ENCODE data around the gene PCDHGA1.
"Not testable (repeated sequence)": the region's sequence is repeated elsewhere in the genome, so short reads cannot be mapped to it uniquely, and the experiment has no call there.

The PCDHGA1 gene

DNA sequence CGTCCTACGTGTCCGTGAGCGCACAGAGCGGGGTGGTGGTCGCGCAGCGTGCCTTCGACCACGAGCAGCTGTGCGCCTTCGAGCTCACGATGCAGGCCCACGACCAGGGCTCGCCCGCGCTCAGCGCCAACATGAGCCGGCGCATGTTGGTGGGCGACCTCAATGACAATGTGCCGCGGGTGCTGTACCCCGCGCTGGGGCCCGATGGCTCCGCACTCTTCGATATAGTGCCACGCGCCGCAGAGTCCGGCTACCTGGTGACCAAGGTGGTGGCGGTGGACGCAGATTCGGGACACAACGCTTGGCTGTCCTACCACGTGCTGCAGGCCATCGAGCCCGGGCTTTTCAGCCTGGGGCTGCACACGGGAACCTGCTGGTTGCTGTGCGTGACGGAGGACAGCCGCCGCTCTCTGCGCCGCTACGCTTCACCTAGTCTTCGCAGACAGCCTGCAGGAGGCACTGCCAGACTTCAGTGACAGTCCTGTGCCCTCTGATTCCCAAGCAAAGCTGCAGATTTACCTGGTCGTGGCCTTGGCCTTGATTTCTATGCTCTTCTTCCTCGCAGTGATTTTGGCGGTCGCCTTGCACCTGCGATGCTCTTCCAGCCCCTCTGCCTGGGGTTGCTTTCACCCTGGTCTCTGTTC is 97.6 kb downstream of the PCDHGA1 start:
- H3K79me1 ChIP-seq (ENCODE audit: low read depth, low read length): peaks cover 11% of the 10 kb centered on the region
- no peak overlapping the region for H2BK15ac ChIP-seq (ENCODE audit: low read length)
- no peak overlapping the region for H2AFZ ChIP-seq (ENCODE audit: low read length)
- H3K4me1 ChIP-seq (ENCODE audit: control insufficient read depth in 2 of 2, insufficient read depth in 1 of 2, low read depth in 1 of 2, low read length in 2 of 2): no peaks in the 10 kb centered on the region
- H3K36me3 ChIP-seq (replicated peaks in 1 of 2; ENCODE audit: control insufficient read depth in 2 of 2, insufficient read depth in 2 of 2, low read length in 2 of 2): peaks cover 34 to 73% of the 10 kb centered on the region in 2 donors
- H3K4ac ChIP-seq (ENCODE audit: low read length): no peak overlapping the region
- no peak overlapping the region for H2BK5ac ChIP-seq (ENCODE audit: low read length)
- H2AK5ac ChIP-seq (ENCODE audit: low read depth, low read length): no peak overlapping the region
- H3K4me3 ChIP-seq (ENCODE audit: low read length in 2 of 2): peak overlapping the region in 1 of 2 donors; percentile 31
- no peak overlapping the region for H3K4me2 ChIP-seq (ENCODE audit: insufficient read depth, low read length, poor library complexity, severe bottlenecking)
- DNase-seq (ENCODE audit: low spot score): no peak
- no peak overlapping the region for H3K27ac ChIP-seq (replicated peaks; ENCODE audit: low read length)
- H3K23ac ChIP-seq (ENCODE audit: low read depth, low read length, poor library complexity): peak overlapping the region; percentile 11
- H3K14ac ChIP-seq (ENCODE audit: low read length): no peak overlapping the region
- no peaks in the 10 kb centered on the region for H3K27me3 ChIP-seq (ENCODE audit: control insufficient read depth in 3 of 3, insufficient read depth in 3 of 3, low read depth in 1 of 3, low read length in 3 of 3)
- H3K9ac ChIP-seq (ENCODE audit: low read depth, low read length, poor library complexity): peak overlapping the region; percentile 18
- H3K18ac ChIP-seq (ENCODE audit: low read length): no peak overlapping the region
- H2BK12ac ChIP-seq (ENCODE audit: low read length): no peak overlapping the region
- H4K91ac ChIP-seq (ENCODE audit: low read depth, low read length, poor library complexity): no peak overlapping the region
- H4K8ac ChIP-seq (ENCODE audit: low read depth, low read length): no peak overlapping the region
- H3K9me3 ChIP-seq (replicated peaks in 1 of 2; ENCODE audit: control insufficient read depth in 2 of 2, insufficient read depth in 1 of 2, low read depth in 1 of 2, low read length in 2 of 2): peaks cover 55 to 96% of the 10 kb centered on the region in 2 donors
- WGBS, 2 donors (ENCODE audit: extremely low coverage in 2 of 2, insufficient read length in 2 of 2, insufficient replicate concordance in 1 of 2): no CpG with 5 or more reads among the region's 53 CpGs
- no peak overlapping the region for H2BK120ac ChIP-seq (ENCODE audit: low read depth, low read length)

DNA sequence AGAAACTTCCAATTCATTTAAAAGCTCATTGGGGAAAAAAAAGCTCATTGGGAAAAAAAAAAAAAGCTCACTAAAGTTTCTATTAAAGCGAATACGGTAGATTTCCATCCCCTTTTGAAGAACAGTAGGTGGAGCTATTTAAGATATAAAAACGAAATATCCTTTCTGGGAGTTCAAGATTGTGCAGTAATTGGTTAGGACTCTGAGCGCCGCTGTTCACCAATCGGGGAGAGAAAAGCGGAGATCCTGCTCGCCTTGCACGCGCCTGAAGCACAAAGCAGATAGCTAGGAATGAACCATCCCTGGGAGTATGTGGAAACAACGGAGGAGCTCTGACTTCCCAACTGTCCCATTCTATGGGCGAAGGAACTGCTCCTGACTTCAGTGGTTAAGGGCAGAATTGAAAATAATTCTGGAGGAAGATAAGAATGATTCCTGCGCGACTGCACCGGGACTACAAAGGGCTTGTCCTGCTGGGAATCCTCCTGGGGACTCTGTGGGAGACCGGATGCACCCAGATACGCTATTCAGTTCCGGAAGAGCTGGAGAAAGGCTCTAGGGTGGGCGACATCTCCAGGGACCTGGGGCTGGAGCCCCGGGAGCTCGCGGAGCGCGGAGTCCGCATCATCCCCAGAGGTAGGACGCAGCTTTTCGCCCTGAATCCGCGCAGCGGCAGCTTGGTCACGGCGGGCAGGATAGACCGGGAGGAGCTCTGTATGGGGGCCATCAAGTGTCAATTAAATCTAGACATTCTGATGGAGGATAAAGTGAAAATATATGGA is 100.2 kb downstream of the PCDHGA1 start, which contains the start of gene PCDHGA12:
Gene PCDHGA12 (plus strand): TSS at position 176 of the 782 bp plus-strand sequence. CDS start 253 bp downstream, at position 429.
- Histone ChIP-seq H2BK15ac (ENCODE audit: low read length) (no peak within 1 kb of the TSS), H3K4ac (ENCODE audit: low read length) (no peak within 1 kb of the TSS), H2AK5ac (ENCODE audit: low read depth, low read length) (no peak within 1 kb of the TSS), H4K91ac (ENCODE audit: low read depth, low read length, poor library complexity) (no peak within 1 kb of the TSS), H3K27ac (replicated peaks; ENCODE audit: low read length) (no peak within 1 kb of the TSS), H4K8ac (ENCODE audit: low read depth, low read length) (no peak within 1 kb of the TSS), H3K79me1 (ENCODE audit: low read depth, low read length) (peaks cover 12% of the 10 kb centered on the region), H3K4me1 (ENCODE audit: control insufficient read depth in 2 of 2, insufficient read depth in 1 of 2, low read depth in 1 of 2, low read length in 2 of 2) (no peaks in the 10 kb centered on the region), H3K36me3 (replicated peaks in 1 of 2; ENCODE audit: control insufficient read depth in 2 of 2, insufficient read depth in 2 of 2, low read length in 2 of 2) (peaks cover 29 to 50% of the 10 kb centered on the region in 2 donors), H3K27me3 (ENCODE audit: control insufficient read depth in 3 of 3, insufficient read depth in 3 of 3, low read depth in 1 of 3, low read length in 3 of 3) (no peaks in the 10 kb centered on the region), H3K9ac (ENCODE audit: low read depth, low read length, poor library complexity) (no peak within 1 kb of the TSS), H2BK12ac (ENCODE audit: low read length) (no peak within 1 kb of the TSS), H3K4me2 (ENCODE audit: insufficient read depth, low read length, poor library complexity, severe bottlenecking) (no peak within 1 kb of the TSS), H3K18ac (ENCODE audit: low read length) (no peak within 1 kb of the TSS), H3K23ac (ENCODE audit: low read depth, low read length, poor library complexity) (peak within 1 kb of the TSS; percentile 55), H2BK5ac (ENCODE audit: low read length) (no peak within 1 kb of the TSS), H2AFZ (ENCODE audit: low read length) (no peak within 1 kb of the TSS), H2BK120ac (ENCODE audit: low read depth, low read length) (no peak within 1 kb of the TSS), H3K14ac (ENCODE audit: low read length) (no peak within 1 kb of the TSS), H3K9me3 (replicated peaks in 1 of 2; ENCODE audit: control insufficient read depth in 2 of 2, insufficient read depth in 1 of 2, low read depth in 1 of 2, low read length in 2 of 2) (peaks cover 53 to 74% of the 10 kb centered on the region in 2 donors), H3K4me3 (ENCODE audit: low read length in 2 of 2) (peak within 1 kb of the TSS in 1 of 2 donors; percentile 11)
- WGBS, 2 donors (ENCODE audit: extremely low coverage in 2 of 2, insufficient read length in 2 of 2, insufficient replicate concordance in 1 of 2): no CpG with 5 or more reads among the region's 33 CpGs
- no peak for DNase-seq (ENCODE audit: low spot score)

DNA sequence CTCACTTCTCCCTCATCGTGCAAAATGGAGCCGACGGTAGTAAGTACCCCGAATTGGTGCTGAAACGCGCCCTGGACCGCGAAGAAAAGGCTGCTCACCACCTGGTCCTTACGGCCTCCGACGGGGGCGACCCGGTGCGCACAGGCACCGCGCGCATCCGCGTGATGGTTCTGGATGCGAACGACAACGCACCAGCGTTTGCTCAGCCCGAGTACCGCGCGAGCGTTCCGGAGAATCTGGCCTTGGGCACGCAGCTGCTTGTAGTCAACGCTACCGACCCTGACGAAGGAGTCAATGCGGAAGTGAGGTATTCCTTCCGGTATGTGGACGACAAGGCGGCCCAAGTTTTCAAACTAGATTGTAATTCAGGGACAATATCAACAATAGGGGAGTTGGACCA is 101.0 kb downstream of the PCDHGA1 start:
- H3K14ac ChIP-seq (ENCODE audit: low read length): no peak overlapping the region
- H3K36me3 ChIP-seq (replicated peaks in 1 of 2; ENCODE audit: control insufficient read depth in 2 of 2, insufficient read depth in 2 of 2, low read length in 2 of 2): peaks cover 27 to 42% of the 10 kb centered on the region in 2 donors
- no peak overlapping the region for H2BK120ac ChIP-seq (ENCODE audit: low read depth, low read length)
- no peak overlapping the region for H2AFZ ChIP-seq (ENCODE audit: low read length)
- no peak overlapping the region for H3K4me2 ChIP-seq (ENCODE audit: insufficient read depth, low read length, poor library complexity, severe bottlenecking)
- H3K27me3 ChIP-seq (ENCODE audit: control insufficient read depth in 3 of 3, insufficient read depth in 3 of 3, low read depth in 1 of 3, low read length in 3 of 3): no peaks in the 10 kb centered on the region
- no peak overlapping the region for H2AK5ac ChIP-seq (ENCODE audit: low read depth, low read length)
- DNase-seq (ENCODE audit: low spot score): no peak
- H3K4me3 ChIP-seq (ENCODE audit: low read length in 2 of 2): peak overlapping the region in 1 of 2 donors; percentile 11
- H2BK15ac ChIP-seq (ENCODE audit: low read length): no peak overlapping the region
- no peak overlapping the region for H4K8ac ChIP-seq (ENCODE audit: low read depth, low read length)
- no peak overlapping the region for H2BK12ac ChIP-seq (ENCODE audit: low read length)
- H3K9ac ChIP-seq (ENCODE audit: low read depth, low read length, poor library complexity): no peak overlapping the region
- H3K27ac ChIP-seq (replicated peaks; ENCODE audit: low read length): no peak overlapping the region
- H3K9me3 ChIP-seq (replicated peaks in 1 of 2; ENCODE audit: control insufficient read depth in 2 of 2, insufficient read depth in 1 of 2, low read depth in 1 of 2, low read length in 2 of 2): peaks cover 48 to 70% of the 10 kb centered on the region in 2 donors
- H3K23ac ChIP-seq (ENCODE audit: low read depth, low read length, poor library complexity): peak overlapping the region; percentile 55
- H3K4me1 ChIP-seq (ENCODE audit: control insufficient read depth in 2 of 2, insufficient read depth in 1 of 2, low read depth in 1 of 2, low read length in 2 of 2): no peaks in the 10 kb centered on the region
- peaks cover 12% of the 10 kb centered on the region for H3K79me1 ChIP-seq (ENCODE audit: low read depth, low read length)
- no peak overlapping the region for H3K18ac ChIP-seq (ENCODE audit: low read length)
- no CpG with 5 or more reads among the region's 37 CpGs for WGBS, 2 donors (ENCODE audit: extremely low coverage in 2 of 2, insufficient read length in 2 of 2, insufficient replicate concordance in 1 of 2)
- no peak overlapping the region for H3K4ac ChIP-seq (ENCODE audit: low read length)
- no peak overlapping the region for H4K91ac ChIP-seq (ENCODE audit: low read depth, low read length, poor library complexity)
- no peak overlapping the region for H2BK5ac ChIP-seq (ENCODE audit: low read length)

DNA sequence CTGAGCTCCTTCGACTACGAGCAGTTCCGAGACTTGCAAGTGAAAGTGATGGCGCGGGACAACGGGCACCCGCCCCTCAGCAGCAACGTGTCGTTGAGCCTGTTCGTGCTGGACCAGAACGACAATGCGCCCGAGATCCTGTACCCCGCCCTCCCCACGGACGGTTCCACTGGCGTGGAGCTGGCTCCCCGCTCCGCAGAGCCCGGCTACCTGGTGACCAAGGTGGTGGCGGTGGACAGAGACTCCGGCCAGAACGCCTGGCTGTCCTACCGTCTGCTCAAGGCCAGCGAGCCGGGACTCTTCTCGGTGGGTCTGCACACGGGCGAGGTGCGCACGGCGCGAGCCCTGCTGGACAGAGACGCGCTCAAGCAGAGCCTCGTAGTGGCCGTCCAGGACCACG is 102.0 kb downstream of the PCDHGA1 start:
- H3K4me1 ChIP-seq (ENCODE audit: control insufficient read depth in 2 of 2, insufficient read depth in 1 of 2, low read depth in 1 of 2, low read length in 2 of 2); H3K18ac ChIP-seq (ENCODE audit: low read length); H3K9ac ChIP-seq (ENCODE audit: low read depth, low read length, poor library complexity); H4K91ac ChIP-seq (ENCODE audit: low read depth, low read length, poor library complexity); H2BK120ac ChIP-seq (ENCODE audit: low read depth, low read length); DNase-seq (ENCODE audit: low spot score); H3K23ac ChIP-seq (ENCODE audit: low read depth, low read length, poor library complexity); H2BK15ac ChIP-seq (ENCODE audit: low read length); H2AFZ ChIP-seq (ENCODE audit: low read length); H3K4me3 ChIP-seq (ENCODE audit: low read length in 2 of 2); H3K4ac ChIP-seq (ENCODE audit: low read length); H3K14ac ChIP-seq (ENCODE audit: low read length); H4K8ac ChIP-seq (ENCODE audit: low read depth, low read length); H2BK5ac ChIP-seq (ENCODE audit: low read length); H3K27ac ChIP-seq (replicated peaks; ENCODE audit: low read length); H3K4me2 ChIP-seq (ENCODE audit: insufficient read depth, low read length, poor library complexity, severe bottlenecking); H3K27me3 ChIP-seq (ENCODE audit: control insufficient read depth in 3 of 3, insufficient read depth in 3 of 3, low read depth in 1 of 3, low read length in 3 of 3); H2AK5ac ChIP-seq (ENCODE audit: low read depth, low read length); H2BK12ac ChIP-seq (ENCODE audit: low read length): not testable (repeated sequence)
- WGBS, 2 donors (ENCODE audit: extremely low coverage in 2 of 2, insufficient read length in 2 of 2, insufficient replicate concordance in 1 of 2): no CpG with 5 or more reads among the region's 38 CpGs
- H3K79me1 ChIP-seq (ENCODE audit: low read depth, low read length): peaks cover 12% of the 10 kb centered on the region
- H3K36me3 ChIP-seq (replicated peaks in 1 of 2; ENCODE audit: control insufficient read depth in 2 of 2, insufficient read depth in 2 of 2, low read length in 2 of 2): peaks cover 21 to 36% of the 10 kb centered on the region in 2 donors
- peaks cover 37 to 67% of the 10 kb centered on the region in 2 donors for H3K9me3 ChIP-seq (replicated peaks in 1 of 2; ENCODE audit: control insufficient read depth in 2 of 2, insufficient read depth in 1 of 2, low read depth in 1 of 2, low read length in 2 of 2)

Data from neuronal stem cell (in vitro differentiated cells).